Suprapubic skin (tissue), 4 donors: ENCODE measurements around the gene RFX7. TPM values are rescaled to one million over a fixed set of nuclear protein-coding genes. Genes with fewer than 3 reads are reported as not detected.
"Not testable (repeated sequence)": the region's sequence is repeated elsewhere in the genome, so short reads cannot be mapped to it uniquely, and the experiment has no call there.

Experiments used
- DNase-seq, 2 donors: peaks; one replicate each; pipeline ENCODE4 v3.0.0-alpha.2; 2019; ENCODE audit warnings: low spot score in 2 of 2
- H3K27ac ChIP-seq: fragments of 200-600 bp; sonication (generic); one replicate; pipeline ENCODE4 v1.5.1; 2019
- H3K27me3 ChIP-seq: fragments of 200-600 bp; sonication (generic); one replicate; pipeline ENCODE4 v1.5.1; 2019
- H3K36me3 ChIP-seq: fragments of 200-600 bp; sonication (generic); one replicate; pipeline ENCODE4 v1.5.1; 2019
- H3K4me1 ChIP-seq: fragments of 200-600 bp; sonication (generic); one replicate; pipeline ENCODE4 v1.5.1; 2019
- H3K4me3 ChIP-seq: fragments of 200-600 bp; sonication (generic); one replicate; pipeline ENCODE4 v1.5.1; 2019; ENCODE audit warnings: mild to moderate bottlenecking
- H3K9me3 ChIP-seq: fragments of 200-600 bp; sonication (generic); one replicate; pipeline ENCODE4 v1.5.1; 2019
- CTCF ChIP-seq, 2 donors: fragments of 200-600 bp in 1 of 2; fragments of 450-650 bp in 1 of 2; sonication (generic) in 1 of 2; IDR thresholded peaks; one replicate each; pipeline ENCODE4 v1.5.1; 2016 to 2019; ENCODE audit warnings: antibody characterized with exemption in 2 of 2, mild to moderate bottlenecking in 1 of 2, moderate library complexity in 1 of 2
- EP300 ChIP-seq: sonication (generic); formaldehyde crosslinking; IDR thresholded peaks from one replicate; pipeline ENCODE4 v1.6.1; 2017; ENCODE audit warnings: antibody characterized with exemption
- POLR2A ChIP-seq, 2 donors: fragments of 450-650 bp; IDR thresholded peaks; one replicate each; pipeline ENCODE4 v1.6.1; 2017; ENCODE audit warnings: antibody characterized with exemption in 2 of 2, mild to moderate bottlenecking in 2 of 2, moderate library complexity in 2 of 2
- POLR2AphosphoS5 ChIP-seq, 3 donors: sonication (generic); formaldehyde crosslinking; IDR thresholded peaks; one replicate each; pipeline ENCODE4 v1.6.1; 2017; ENCODE audit warnings: antibody characterized with exemption in 3 of 3
- WGBS: methylation state at CpG from one replicate; pipeline ENCODE4 v1.1.5; 2018; 5-methylcytosine and 5-hydroxymethylcytosine counted together
- total RNA-seq, 4 donors: library from RNA; depleted of rRNA; stranded (reverse); fragments of >200 nt; gene quantifications; one replicate each; pipeline ENCODE4 v1.1.0, GENCODE V29; 2016

RFX7 gene
- total RNA-seq, 4 donors from 2014 or later, result 17.8 to 40.4 (median 22.2) TPM

GRCh38 chr15:56205061-56205876 is 38.4 kb downstream of the RFX7 start:
- Histone ChIP-seq H3K27me3 (no peaks in the 10 kb centered on the region), H3K9me3 (no peaks in the 10 kb centered on the region), H3K4me1 (peaks cover 19% of the 10 kb centered on the region), H3K36me3 (no peaks in the 10 kb centered on the region), H3K4me3 (no peak overlapping the region), H3K27ac (no peak overlapping the region)
- TF ChIP-seq CTCF (IDR thresholded peaks at IDR 0.05) (no peak), POLR2A (IDR thresholded peaks at IDR 0.05) (no peak), EP300 (no peak), POLR2AphosphoS5 (IDR thresholded peaks at IDR 0.05) (no peak)
- no peak for DNase-seq

- 91% methylated on average over 4 of the region's 4 CpGs for WGBS
- H3K9me3 ChIP-seq, H3K36me3 ChIP-seq, H3K4me3 ChIP-seq, H3K27me3 ChIP-seq, H3K27ac ChIP-seq, DNase-seq: not testable (repeated sequence)
- peaks cover 19% of the 10 kb centered on the region for H3K4me1 ChIP-seq
Measured at GRCh38 chr15:56203312-56203922, 40.3 kb downstream of the RFX7 start.

- Histone ChIP-seq H3K27me3 (no peaks in the 10 kb centered on the region), H3K9me3 (no peaks in the 10 kb centered on the region), H3K4me3 (no peak overlapping the region), H3K36me3 (no peaks in the 10 kb centered on the region), H3K27ac (no peak overlapping the region), H3K4me1 (peaks cover 19% of the 10 kb centered on the region)
- TF ChIP-seq POLR2AphosphoS5 (IDR thresholded peaks at IDR 0.05) (no peak), POLR2A (IDR thresholded peaks at IDR 0.05) (no peak), EP300 (no peak), CTCF (IDR thresholded peaks at IDR 0.05) (no peak)
- DNase-seq, result no peak
- 73% methylated on average over 1 of the region's 1 CpG for WGBS
Measured at GRCh38 chr15:56202701-56203100, 41.0 kb downstream of the RFX7 start.

- no peak for TF ChIP-seq EP300
- no peak for TF ChIP-seq POLR2A (IDR thresholded peaks at IDR 0.05)
- no peak for TF ChIP-seq CTCF (IDR thresholded peaks at IDR 0.05)
- TF ChIP-seq POLR2AphosphoS5 (IDR thresholded peaks at IDR 0.05), result no peak
- Histone ChIP-seq H3K27me3 (no peaks in the 10 kb centered on the region), H3K36me3 (no peaks in the 10 kb centered on the region), H3K27ac (no peak overlapping the region), H3K9me3 (no peaks in the 10 kb centered on the region), H3K4me3 (no peak overlapping the region), H3K4me1 (peaks cover 4% of the 10 kb centered on the region)
- 86% methylated on average over 2 of the region's 2 CpGs for WGBS
- DNase-seq, result no peak
Measured at GRCh38 chr15:56199038-56199437, 44.6 kb downstream of the RFX7 start.

- Histone ChIP-seq H3K36me3 (no peaks in the 10 kb centered on the region), H3K4me3 (no peak overlapping the region), H3K27ac (no peak overlapping the region), H3K27me3 (no peaks in the 10 kb centered on the region), H3K4me1 (no peaks in the 10 kb centered on the region), H3K9me3 (no peaks in the 10 kb centered on the region)
- TF ChIP-seq CTCF (IDR thresholded peaks at IDR 0.05) (no peak), EP300 (no peak), POLR2AphosphoS5 (IDR thresholded peaks at IDR 0.05) (no peak), POLR2A (IDR thresholded peaks at IDR 0.05) (no peak)
- DNase-seq, result no peak
- WGBS, result 93% methylated on average over 1 of the region's 1 CpG
Measured at GRCh38 chr15:56194035-56194434, 49.6 kb downstream of the RFX7 start.
